8988T (cell line): ENCODE measurements around the gene NPB.

Experiments
- DNase-seq: peaks from one replicate; pipeline ENCODE4 v3.0.0; 2011

Gene NPB

GRCh38 chr17:81900181-81900820 lies 1.7 kb upstream of the NPB start:
- DNase-seq, result no peak

- no peak for DNase-seq
Observed at GRCh38 chr17:81901167-81902022, 643 bp upstream of the NPB start.

GRCh38 chr17:81902653-81903414 lies 796 bp downstream of the NPB start:
- no peak for DNase-seq

GRCh38 chr17:81903415-81903831 lies 1.4 kb downstream of the NPB start:
- DNase-seq, result no peak

- no peak for DNase-seq
Observed at GRCh38 chr17:81903896-81904599, 2.0 kb downstream of the NPB start.

GRCh38 chr17:81904600-81905423 lies 2.8 kb downstream of the NPB start:
- DNase-seq, result no peak

- no peak for DNase-seq
Observed at GRCh38 chr17:81905424-81905875, 3.4 kb downstream of the NPB start.

- DNase-seq, result no peak
Observed at GRCh38 chr17:81905993-81906392, 4.0 kb downstream of the NPB start.

- DNase-seq, result peak; percentile 82
Observed at GRCh38 chr17:81906476-81907218, 4.6 kb downstream of the NPB start.

- no peak for DNase-seq
Observed at GRCh38 chr17:81907219-81908145, 5.4 kb downstream of the NPB start.

- no peak for DNase-seq
Observed at GRCh38 chr17:81908793-81909192, 6.8 kb downstream of the NPB start.

GRCh38 chr17:81909231-81909630 lies 7.2 kb downstream of the NPB start:
- DNase-seq, result no peak

GRCh38 chr17:81909966-81910839 lies 8.2 kb downstream of the NPB start:
- no peak for DNase-seq

- DNase-seq, result no peak
Observed at GRCh38 chr17:81910840-81911276, 8.8 kb downstream of the NPB start.

- DNase-seq, result peak; percentile 97
Observed at GRCh38 chr17:81911277-81911961, 9.4 kb downstream of the NPB start, which contains the start of gene PCYT2. Gene PCYT2 (minus strand): TSS chr17:81911399. CDS start chr17:81911355, 44 bp downstream.

GRCh38 chr17:81911969-81912368 lies 9.9 kb downstream of the NPB start:
- no peak for DNase-seq

GRCh38 chr17:81912441-81913309 lies 10.6 kb downstream of the NPB start:
- DNase-seq, result no peak
